M059J (cell line): Measurements from ENCODE around the gene BABAM2. TPM values are rescaled to one million over a fixed set of nuclear protein-coding genes. Genes with fewer than 3 reads are reported as not detected.
"Not testable (repeated sequence)": the region's sequence is repeated elsewhere in the genome, so short reads cannot be mapped to it uniquely, and the experiment has no call there.

ENCODE experiments used
- DNase-seq: peaks from one replicate; pipeline ENCODE4 v3.0.0-alpha.2; 2012; ENCODE audit warnings: low read depth
- total RNA-seq: library from RNA; depleted of rRNA; stranded (reverse); fragments of >200 nt; shearing (Covaris generic); gene quantifications from 2 replicates; pipeline ENCODE4 v1.2.3, GENCODE V29; 2014

Gene BABAM2
- total RNA-seq, 1 experiment from 2014 or later: 41.8 TPM

GRCh38 chr2:28330722-28331121, 440.2 kb downstream of the BABAM2 start:
- DNase-seq: not testable (repeated sequence)

- DNase-seq: not testable (repeated sequence)
Observed at GRCh38 chr2:28331797-28332196, 441.3 kb downstream of the BABAM2 start.

GRCh38 chr2:28332696-28333095, 442.2 kb downstream of the BABAM2 start:
- no peak for DNase-seq

GRCh38 chr2:28333606-28334526, 443.3 kb downstream of the BABAM2 start:
- peak; percentile 48 for DNase-seq

GRCh38 chr2:28334527-28334894, 444.0 kb downstream of the BABAM2 start:
- DNase-seq: no peak

GRCh38 chr2:28335265-28335664, 444.7 kb downstream of the BABAM2 start:
- not testable (repeated sequence) for DNase-seq

GRCh38 chr2:28335666-28336065, 445.1 kb downstream of the BABAM2 start:
- no peak for DNase-seq

GRCh38 chr2:28336264-28336980, 445.9 kb downstream of the BABAM2 start:
- DNase-seq: no peak

GRCh38 chr2:28336982-28337627, 446.6 kb downstream of the BABAM2 start:
- no peak for DNase-seq

- peak; percentile 86 for DNase-seq
Observed at GRCh38 chr2:28338046-28338817, 447.7 kb downstream of the BABAM2 start.

GRCh38 chr2:28338831-28339321, 448.3 kb downstream of the BABAM2 start:
- DNase-seq: peak; percentile 40

GRCh38 chr2:28339516-28340175, 449.1 kb downstream of the BABAM2 start:
- no peak for DNase-seq

- DNase-seq: no peak
Observed at GRCh38 chr2:28340312-28341202, 450.0 kb downstream of the BABAM2 start.

GRCh38 chr2:28341208-28341891, 450.8 kb downstream of the BABAM2 start:
- DNase-seq: no peak

- peak; percentile 81 for DNase-seq
Observed at GRCh38 chr2:28342081-28342967, 451.8 kb downstream of the BABAM2 start.

- DNase-seq: no peak
Observed at GRCh38 chr2:28343184-28343942, 452.8 kb downstream of the BABAM2 start.

GRCh38 chr2:28343971-28344715, 453.6 kb downstream of the BABAM2 start:
- DNase-seq: no peak
